Naive thymus-derived CD8-positive, alpha-beta T cell (primary cell): Measurements from ENCODE around the gene ADGRV1. TPM values are rescaled to one million over a fixed set of nuclear protein-coding genes. Genes with fewer than 3 reads are reported as not detected.

Experiments used
- ATAC-seq, 2 donors: fragments of 150-1000 bp; cut with Tn5 transposase in 1 of 2; sonication (Bioruptor Pico), chemical (Tn5 transposase) in 1 of 2; 1 replicate in 1 of 2; 2 replicates in 1 of 2; pipeline ENCODE4 v1.10.0; 2021; ENCODE audit warnings: mild to moderate bottlenecking in 2 of 2, moderate library complexity in 2 of 2
- POLR2A ChIA-PET: fragments of 350-600 bp; sonication (Branson Sonifier 250); formaldehyde crosslinking; loops from one replicate; lab custom pipeline; 2021; ENCODE audit warnings: antibody characterized with exemption; lab: Charles Lee
- DNase-seq, 10 donors: peaks; one replicate each; pipeline versions ENCODE4 v3.0.0 to v3.0.0-alpha.2; 2020 to 2022
- H3K27ac Mint-ChIP-seq, 10 donors: one replicate each; pipeline ENCODE4 v1.8.0; 2020 to 2022; ENCODE audit warnings: mild to moderate bottlenecking in 10 of 10, mixed read lengths in 10 of 10, moderate library complexity in 4 of 10, inconsistent platforms in 1 of 10
- H3K27me3 Mint-ChIP-seq, 5 donors: one replicate each; pipeline ENCODE4 v1.8.0; 2021 to 2022; ENCODE audit warnings: mixed read lengths in 5 of 5
- H3K36me3 Mint-ChIP-seq, 3 donors: one replicate each; pipeline ENCODE4 v1.8.0; 2020 to 2022; ENCODE audit warnings: mixed read lengths in 3 of 3, mild to moderate bottlenecking in 2 of 3, inconsistent platforms in 1 of 3
- H3K4me1 Mint-ChIP-seq, 4 donors: one replicate each; pipeline ENCODE4 v1.8.0; 2021 to 2022; ENCODE audit warnings: mixed read lengths in 4 of 4
- H3K4me3 Mint-ChIP-seq, 10 donors: one replicate each; pipeline ENCODE4 v1.8.0; 2020 to 2022; ENCODE audit warnings: mild to moderate bottlenecking in 10 of 10, mixed read lengths in 10 of 10, moderate library complexity in 6 of 10, inconsistent platforms in 1 of 10
- H3K9me3 Mint-ChIP-seq, 9 donors: one replicate each; pipeline ENCODE4 v1.8.0; 2020 to 2022; ENCODE audit warnings: mixed read lengths in 9 of 9, mild to moderate bottlenecking in 3 of 9, inconsistent platforms in 1 of 9, moderate library complexity in 1 of 9
- polyA plus RNA-seq, 3 donors: library from polyadenylated mRNA; unstranded; fragments of 300-500 nt; fragmentation: Illumina TruSeq; gene quantifications; one replicate each; pipeline ENCODE4 v1.2.3, GENCODE V29; 2021
- total RNA-seq, 8 experiments: library from RNA in 2 of 8; stranded (reverse) in 2 of 8; gene quantifications; one replicate each; pipeline ENCODE4 v1.2.3 and lab custom pipeline; 2021 to 2026

Gene ADGRV1
- total and polyA plus RNA-seq, 5 experiments from 2014 or later: 0.08 to 0.37 (median 0.13) TPM; not detected in 2

GRCh38 chr5:91171322-91171721 is 612.7 kb downstream of the ADGRV1 start:
- POLR2A ChIA-PET: no interaction called here
- no peaks in the 10 kb centered on the region for H3K9me3 Mint-ChIP-seq

DNA sequence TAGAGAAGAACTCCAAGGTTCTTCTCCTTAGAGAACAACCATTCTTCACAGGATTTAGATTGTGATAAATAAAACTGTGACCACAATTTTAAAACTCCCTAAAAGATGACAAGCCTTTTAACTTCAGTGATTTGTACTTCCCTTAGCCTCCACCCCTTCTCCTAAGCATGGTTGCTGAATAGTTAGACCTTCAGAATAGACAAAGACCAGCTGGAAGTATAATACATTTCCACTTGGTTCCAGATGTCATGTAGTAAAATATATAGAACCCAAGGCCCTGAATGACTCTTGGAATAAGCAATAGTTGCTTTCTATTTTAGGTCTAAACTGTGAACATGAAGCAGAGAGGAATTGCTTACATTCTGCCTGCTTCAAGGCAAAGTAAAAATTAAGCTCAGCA is 615.8 kb downstream of the ADGRV1 start:
- no peaks in the 10 kb centered on the region for H3K9me3 Mint-ChIP-seq
- H3K4me1 Mint-ChIP-seq: peaks cover 0 to 11% (median 0%) of the 10 kb centered on the region in 4 donors
- H3K4me3 Mint-ChIP-seq: no peak overlapping the region
- no peak for DNase-seq
- H3K27ac Mint-ChIP-seq: no peak overlapping the region
- POLR2A ChIA-PET: no interaction called here
- peaks cover 0 to 2% (median 0%) of the 10 kb centered on the region in 3 donors for H3K36me3 Mint-ChIP-seq
- peaks cover 0 to 2% (median 0%) of the 10 kb centered on the region in 5 donors for H3K27me3 Mint-ChIP-seq
- no peak for ATAC-seq

More at GRCh38 chr5:91171322-91171721, 612.7 kb downstream of the ADGRV1 start:
- H3K27me3 Mint-ChIP-seq: peaks cover 0 to 3% (median 0%) of the 10 kb centered on the region in 5 donors
- DNase-seq: no peak
- H3K36me3 Mint-ChIP-seq: peaks cover 0 to 2% (median 0%) of the 10 kb centered on the region in 3 donors
- no peak overlapping the region for H3K27ac Mint-ChIP-seq
- H3K4me3 Mint-ChIP-seq: no peak overlapping the region
- peaks cover 0 to 11% (median 0%) of the 10 kb centered on the region in 4 donors for H3K4me1 Mint-ChIP-seq
- ATAC-seq: no peak

GRCh38 chr5:91175708-91176107 is 617.1 kb downstream of the ADGRV1 start:
- Mint-ChIP-seq H3K27ac (no peak overlapping the region), H3K27me3 (peaks cover 0 to 2% (median 0%) of the 10 kb centered on the region in 5 donors), H3K36me3 (peaks cover 0 to 2% (median 0%) of the 10 kb centered on the region in 3 donors), H3K4me1 (peaks cover 0 to 6% (median 1%) of the 10 kb centered on the region in 4 donors), H3K9me3 (no peaks in the 10 kb centered on the region), H3K4me3 (no peak overlapping the region)
- ATAC-seq: no peak
- no peak for DNase-seq
- POLR2A ChIA-PET: no interaction called here

DNA sequence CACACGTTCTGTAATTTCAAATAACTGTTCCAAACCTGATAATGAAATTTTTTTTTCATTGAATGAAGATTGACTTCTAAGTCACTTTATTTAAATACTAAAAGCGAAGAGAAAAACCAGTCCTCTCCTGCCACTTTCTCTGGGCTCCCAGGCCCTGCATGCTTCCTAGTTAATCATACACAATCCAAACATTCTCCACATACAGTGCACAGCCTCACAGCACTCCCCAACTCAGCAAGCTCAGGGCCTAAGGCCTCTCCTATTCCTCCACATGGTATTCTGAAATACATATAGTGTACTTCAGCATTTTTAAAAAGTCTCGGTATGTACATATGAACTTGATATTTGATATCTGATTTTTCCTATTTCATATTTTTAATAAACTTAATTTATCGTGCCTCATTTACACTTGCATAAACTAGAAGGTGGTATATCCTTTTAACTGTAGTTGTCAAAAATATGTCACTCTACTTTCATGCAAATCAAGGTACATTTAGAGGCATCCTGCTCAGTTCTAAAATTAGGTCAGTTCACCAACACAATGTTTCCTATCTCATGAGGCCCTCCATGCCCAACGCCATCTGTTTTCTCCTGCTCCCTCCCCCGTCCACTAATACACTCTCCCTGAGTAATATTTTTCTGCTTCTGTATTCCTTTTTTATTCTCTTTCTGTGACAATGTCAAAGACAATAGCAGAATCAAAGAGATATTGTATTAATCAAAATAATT is 617.9 kb downstream of the ADGRV1 start:
- POLR2A ChIA-PET: no interaction called here

DNA sequence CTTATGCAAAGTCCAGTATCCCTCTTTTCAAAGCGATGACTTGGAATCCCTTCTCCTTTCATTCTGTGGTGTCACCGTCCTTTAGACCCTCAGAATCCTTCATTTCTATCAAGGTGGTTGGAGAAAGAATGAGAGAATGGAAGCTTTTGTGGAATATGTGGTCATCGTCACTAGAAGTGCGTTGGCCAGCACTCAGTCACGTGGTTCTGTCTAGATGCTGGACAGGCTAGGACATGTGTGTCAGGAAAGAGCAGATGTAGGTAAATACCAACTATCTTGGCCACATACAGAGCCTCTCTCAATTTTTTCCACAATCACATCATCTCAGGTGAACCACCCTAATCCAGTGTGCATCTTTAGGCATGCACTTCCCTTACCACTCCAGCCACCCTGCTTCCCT is 618.5 kb downstream of the ADGRV1 start:
- peaks cover 0 to 2% (median 0%) of the 10 kb centered on the region in 5 donors for H3K27me3 Mint-ChIP-seq
- ATAC-seq: no peak
- H3K36me3 Mint-ChIP-seq: peaks cover 0 to 2% (median 0%) of the 10 kb centered on the region in 3 donors
- no peak overlapping the region for H3K27ac Mint-ChIP-seq
- H3K9me3 Mint-ChIP-seq: no peaks in the 10 kb centered on the region
- peaks cover 0 to 8% (median 1%) of the 10 kb centered on the region in 4 donors for H3K4me1 Mint-ChIP-seq
- POLR2A ChIA-PET: no interaction called here
- H3K4me3 Mint-ChIP-seq: no peak overlapping the region
- no peak for DNase-seq

More for the DNA sequence above, 617.9 kb downstream of the ADGRV1 start:
- no peak for ATAC-seq
- DNase-seq: no peak
- Mint-ChIP-seq H3K9me3 (no peaks in the 10 kb centered on the region), H3K36me3 (peaks cover 0 to 2% (median 0%) of the 10 kb centered on the region in 3 donors), H3K4me3 (no peak overlapping the region), H3K27ac (no peak overlapping the region), H3K4me1 (peaks cover 0 to 7% (median 1%) of the 10 kb centered on the region in 4 donors), H3K27me3 (peaks cover 0 to 2% (median 0%) of the 10 kb centered on the region in 5 donors)

DNA sequence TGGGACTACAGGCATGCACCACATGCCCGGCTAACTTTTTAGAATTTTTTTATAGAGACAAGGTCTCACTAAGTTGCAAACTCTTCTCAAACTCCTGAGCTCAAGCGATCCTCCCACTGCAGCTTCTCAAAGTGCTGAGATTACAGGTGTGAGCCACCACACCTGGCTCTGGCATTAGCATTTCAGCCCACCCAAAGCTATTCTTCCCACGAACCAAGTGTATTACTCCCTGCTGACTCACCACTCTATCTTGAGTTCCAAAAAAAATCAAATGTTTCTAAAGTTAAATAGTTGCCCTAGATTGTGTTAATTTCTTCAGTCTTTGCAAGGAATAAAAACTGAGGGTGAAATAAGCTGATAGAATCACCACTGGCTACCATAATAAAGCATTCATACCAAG is 619.0 kb downstream of the ADGRV1 start:
- no peak overlapping the region for H3K4me3 Mint-ChIP-seq
- peaks cover 0 to 2% (median 0%) of the 10 kb centered on the region in 3 donors for H3K36me3 Mint-ChIP-seq
- DNase-seq: no peak
- no peaks in the 10 kb centered on the region for H3K9me3 Mint-ChIP-seq
- H3K27me3 Mint-ChIP-seq: peaks cover 0 to 2% (median 0%) of the 10 kb centered on the region in 5 donors
- no peak for ATAC-seq
- peak overlapping the region in 2 of 10 donors; percentile 6 to 12 for H3K27ac Mint-ChIP-seq
- POLR2A ChIA-PET: no interaction called here
- peaks cover 0 to 13% (median 1%) of the 10 kb centered on the region in 4 donors for H3K4me1 Mint-ChIP-seq

GRCh38 chr5:91178461-91178860 is 619.9 kb downstream of the ADGRV1 start:
- DNase-seq: no peak
- H3K36me3 Mint-ChIP-seq: no peaks in the 10 kb centered on the region
- no peak overlapping the region for H3K27ac Mint-ChIP-seq
- POLR2A ChIA-PET: no interaction called here
- H3K27me3 Mint-ChIP-seq: peaks cover 0 to 2% (median 0%) of the 10 kb centered on the region in 5 donors
- H3K4me1 Mint-ChIP-seq: peaks cover 0 to 20% (median 1%) of the 10 kb centered on the region in 4 donors
- no peaks in the 10 kb centered on the region for H3K9me3 Mint-ChIP-seq
- ATAC-seq: no peak
- no peak overlapping the region for H3K4me3 Mint-ChIP-seq

DNA sequence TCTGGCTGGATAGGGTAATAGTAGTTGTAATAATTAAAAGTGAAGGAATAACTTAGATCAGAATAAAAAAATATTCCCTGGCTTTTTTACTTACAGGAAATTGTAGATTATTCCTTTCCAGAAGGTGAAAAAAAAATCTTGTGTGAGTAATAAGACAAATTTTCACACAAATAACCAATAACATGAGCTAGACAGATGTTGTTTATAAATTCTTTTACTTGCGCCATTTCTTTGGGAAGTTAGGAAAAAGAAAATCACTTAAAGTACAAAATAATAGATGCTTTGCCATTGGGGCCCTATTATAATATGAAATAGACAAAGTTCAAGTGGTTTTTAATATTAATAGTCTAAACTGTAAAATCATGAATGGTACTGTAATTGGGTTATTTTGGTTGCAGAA is 620.4 kb downstream of the ADGRV1 start:
- H3K4me3 Mint-ChIP-seq: no peak overlapping the region
- POLR2A ChIA-PET: no interaction called here

DNA sequence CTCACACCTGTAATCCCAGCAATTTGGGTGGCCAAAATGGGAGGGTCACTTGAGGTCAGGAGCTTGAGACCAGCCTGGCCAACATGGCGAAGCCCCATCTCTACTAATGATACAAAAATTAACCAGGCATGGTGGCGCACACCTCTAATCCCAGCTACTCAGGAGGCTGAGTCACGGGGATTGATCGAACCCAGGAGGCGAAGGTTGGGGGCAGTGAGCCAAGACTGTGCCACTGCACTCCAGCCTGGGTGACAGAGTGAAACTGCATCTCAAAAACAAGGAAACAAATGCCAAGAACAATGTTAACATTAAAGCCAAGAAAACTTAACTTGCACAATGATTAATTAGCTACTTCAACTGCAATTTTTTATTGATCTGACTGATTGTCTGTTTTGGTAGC is 621.9 kb downstream of the ADGRV1 start:
- ATAC-seq (no peak), DNase-seq (no peak)
- Mint-ChIP-seq H3K27ac (peak overlapping the region in 1 of 10 donors; percentile 72), H3K9me3 (no peaks in the 10 kb centered on the region), H3K4me1 (peaks cover 0 to 26% (median 1%) of the 10 kb centered on the region in 4 donors), H3K4me3 (no peak overlapping the region), H3K27me3 (peaks cover 0 to 3% (median 0%) of the 10 kb centered on the region in 5 donors), H3K36me3 (no peaks in the 10 kb centered on the region)
- POLR2A ChIA-PET: no interaction called here

More for the DNA sequence above, 620.4 kb downstream of the ADGRV1 start:
- ATAC-seq: no peak
- H3K36me3 Mint-ChIP-seq: no peaks in the 10 kb centered on the region
- peaks cover 0 to 2% (median 0%) of the 10 kb centered on the region in 5 donors for H3K27me3 Mint-ChIP-seq
- H3K4me1 Mint-ChIP-seq: peaks cover 0 to 26% (median 1%) of the 10 kb centered on the region in 4 donors
- H3K9me3 Mint-ChIP-seq: no peaks in the 10 kb centered on the region
- no peak overlapping the region for H3K27ac Mint-ChIP-seq
- DNase-seq: no peak

DNA sequence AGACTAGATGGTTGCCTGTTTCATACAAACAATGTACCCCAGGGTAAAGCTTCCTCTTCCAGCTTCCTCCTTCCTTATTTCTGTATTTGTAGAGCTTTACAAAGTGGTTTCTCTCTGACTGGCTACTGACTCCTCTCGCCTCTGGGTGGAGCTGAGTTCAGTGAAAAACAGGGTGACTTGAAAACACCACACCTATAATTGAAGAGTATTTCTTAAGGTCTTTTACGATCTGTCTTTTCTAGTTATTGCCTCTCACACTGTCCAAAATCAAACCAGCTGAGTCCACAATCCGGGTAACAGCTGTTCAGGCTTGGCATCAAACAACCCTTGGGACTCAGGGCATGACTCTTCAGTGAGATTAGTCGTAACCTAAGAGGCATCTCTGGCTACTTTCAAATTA is 624.2 kb downstream of the ADGRV1 start:
- no peak overlapping the region for H3K27ac Mint-ChIP-seq
- H3K36me3 Mint-ChIP-seq: peaks cover 0 to 1% (median 0%) of the 10 kb centered on the region in 3 donors
- no peaks in the 10 kb centered on the region for H3K9me3 Mint-ChIP-seq
- ATAC-seq (no peak), DNase-seq (no peak)
- no peak overlapping the region for H3K4me3 Mint-ChIP-seq
- peaks cover 7 to 11% (median 9%) of the 10 kb centered on the region in 5 donors for H3K27me3 Mint-ChIP-seq
- POLR2A ChIA-PET: no interaction called here
- peaks cover 0 to 23% (median 1%) of the 10 kb centered on the region in 4 donors for H3K4me1 Mint-ChIP-seq

DNA sequence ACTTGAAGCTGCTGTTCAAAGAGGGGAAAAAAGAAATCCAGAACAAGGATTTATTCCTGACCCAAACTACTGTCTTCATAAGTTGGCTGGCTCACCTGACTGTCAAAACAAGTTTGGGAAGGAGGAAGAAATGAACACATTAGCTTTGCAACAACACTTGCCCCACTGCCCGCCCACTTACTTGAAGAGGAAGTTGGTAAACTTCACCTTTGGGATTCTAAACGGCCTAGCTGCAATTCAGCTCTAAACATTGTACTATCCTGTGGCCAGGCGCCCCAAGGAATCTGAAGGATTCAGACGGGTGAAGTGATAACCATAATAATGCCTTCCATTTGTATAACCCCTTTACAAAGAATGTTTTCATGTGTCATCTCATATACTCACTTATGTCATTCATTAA is 625.1 kb downstream of the ADGRV1 start:
- Mint-ChIP-seq H3K27ac (no peak overlapping the region), H3K9me3 (no peaks in the 10 kb centered on the region), H3K4me1 (peaks cover 0 to 23% (median 1%) of the 10 kb centered on the region in 4 donors), H3K4me3 (no peak overlapping the region), H3K36me3 (peaks cover 0 to 1% (median 0%) of the 10 kb centered on the region in 3 donors), H3K27me3 (peaks cover 7 to 11% (median 11%) of the 10 kb centered on the region in 5 donors)
- POLR2A ChIA-PET: no interaction called here
- ATAC-seq: no peak
- no peak for DNase-seq

- Mint-ChIP-seq H3K27me3 (peaks cover 7 to 11% (median 11%) of the 10 kb centered on the region in 5 donors), H3K4me1 (peaks cover 0 to 29% (median 0%) of the 10 kb centered on the region in 4 donors), H3K27ac (no peak overlapping the region), H3K36me3 (peaks cover 0 to 1% (median 0%) of the 10 kb centered on the region in 3 donors), H3K9me3 (no peaks in the 10 kb centered on the region), H3K4me3 (no peak overlapping the region)
- ATAC-seq (no peak), DNase-seq (no peak)
- POLR2A ChIA-PET: no interaction called here
Observed at GRCh38 chr5:91186101-91186500, 627.5 kb downstream of the ADGRV1 start.

- POLR2A ChIA-PET: no interaction called here
- Mint-ChIP-seq H3K27ac (no peak overlapping the region), H3K27me3 (peaks cover 7 to 11% (median 11%) of the 10 kb centered on the region in 5 donors), H3K4me1 (peaks cover 0 to 26% (median 0%) of the 10 kb centered on the region in 4 donors), H3K36me3 (peaks cover 0 to 1% (median 0%) of the 10 kb centered on the region in 3 donors), H3K4me3 (no peak overlapping the region), H3K9me3 (no peaks in the 10 kb centered on the region)
- DNase-seq: no peak
- ATAC-seq: no peak
Observed at GRCh38 chr5:91187032-91187431, 628.4 kb downstream of the ADGRV1 start.
